ENCODE results near the gene CHI3L2.

The CHI3L2 gene, protein sequence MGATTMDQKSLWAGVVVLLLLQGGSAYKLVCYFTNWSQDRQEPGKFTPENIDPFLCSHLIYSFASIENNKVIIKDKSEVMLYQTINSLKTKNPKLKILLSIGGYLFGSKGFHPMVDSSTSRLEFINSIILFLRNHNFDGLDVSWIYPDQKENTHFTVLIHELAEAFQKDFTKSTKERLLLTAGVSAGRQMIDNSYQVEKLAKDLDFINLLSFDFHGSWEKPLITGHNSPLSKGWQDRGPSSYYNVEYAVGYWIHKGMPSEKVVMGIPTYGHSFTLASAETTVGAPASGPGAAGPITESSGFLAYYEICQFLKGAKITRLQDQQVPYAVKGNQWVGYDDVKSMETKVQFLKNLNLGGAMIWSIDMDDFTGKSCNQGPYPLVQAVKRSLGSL

DNA sequence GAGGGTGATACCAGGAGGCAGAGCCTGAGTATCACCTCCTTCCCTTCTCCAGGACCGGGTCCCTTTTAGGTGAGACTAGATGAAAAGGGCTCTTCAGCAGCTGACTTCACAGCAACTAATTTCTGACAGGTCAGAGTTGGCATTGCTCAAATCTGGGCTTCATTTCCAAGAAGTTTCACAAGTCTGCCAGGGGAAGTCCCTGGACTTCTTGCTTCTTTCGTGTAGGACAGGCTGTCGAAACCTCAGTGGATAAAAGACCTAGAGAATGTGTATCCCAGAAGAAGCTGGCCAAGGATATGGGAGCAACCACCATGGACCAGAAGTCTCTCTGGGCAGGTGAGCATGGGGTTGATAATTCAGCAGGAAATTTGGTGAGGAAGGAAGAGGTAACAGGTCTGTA is at the start of gene CHI3L2:
CHI3L2 (plus strand) TSS at position 280 of the 400 bp plus-strand sequence; CDS start at position 297, 17 bp downstream.
- DNase-seq (ENCODE audit: low read depth in 4 of 4, low spot score in 1 of 4), result no peak

DNA sequence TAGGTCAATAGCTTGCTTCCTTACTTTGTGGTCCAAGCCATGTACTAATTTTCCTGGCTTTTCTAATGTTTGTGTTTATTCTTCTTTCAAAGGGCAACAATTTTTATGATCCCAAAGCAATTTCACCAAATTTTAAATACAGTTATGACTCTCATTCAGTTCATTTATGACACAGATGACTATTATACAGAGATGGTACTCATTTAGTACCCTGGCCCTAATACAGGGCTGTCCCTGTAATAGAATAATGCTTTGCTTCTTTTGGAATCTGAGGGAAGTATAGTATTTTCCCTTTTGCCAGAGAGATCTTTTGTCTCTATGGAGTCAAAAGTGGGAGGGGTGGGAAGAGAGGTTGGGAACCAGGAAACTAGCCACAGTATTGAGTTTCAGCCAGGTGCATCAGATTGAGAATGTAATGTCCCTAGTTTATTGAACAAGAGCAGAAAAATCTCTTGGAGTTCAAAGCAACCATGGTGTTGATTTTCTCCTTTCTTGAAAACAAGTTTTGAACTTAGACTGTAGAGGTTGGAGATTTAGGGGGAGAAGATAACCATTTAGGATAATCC is 47.5 kb upstream of the CHI3L2 start:
- no peak for DNase-seq (ENCODE audit: low read depth in 4 of 4, low spot score in 1 of 4)

DNA sequence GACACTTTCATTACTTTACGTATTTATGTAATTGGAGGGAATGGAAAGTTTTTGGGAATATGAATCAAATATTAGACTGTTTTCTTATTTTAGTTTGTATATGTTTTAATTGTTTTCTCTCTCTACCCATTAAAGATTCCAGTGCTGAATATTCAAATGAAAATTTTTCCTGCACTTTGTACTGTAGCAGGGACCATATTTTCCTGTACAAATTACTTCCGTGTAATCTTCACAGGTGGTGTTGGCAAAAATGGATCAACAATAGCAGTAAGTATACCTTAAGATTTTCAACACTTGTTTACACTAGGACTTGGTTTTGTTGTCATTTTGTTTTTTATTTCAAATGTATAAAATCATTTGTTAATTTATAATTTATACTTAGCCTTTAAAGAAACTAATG is 45.5 kb upstream of the CHI3L2 start:
- no peak for DNase-seq (ENCODE audit: low read depth in 4 of 4, low spot score in 1 of 4)

DNA sequence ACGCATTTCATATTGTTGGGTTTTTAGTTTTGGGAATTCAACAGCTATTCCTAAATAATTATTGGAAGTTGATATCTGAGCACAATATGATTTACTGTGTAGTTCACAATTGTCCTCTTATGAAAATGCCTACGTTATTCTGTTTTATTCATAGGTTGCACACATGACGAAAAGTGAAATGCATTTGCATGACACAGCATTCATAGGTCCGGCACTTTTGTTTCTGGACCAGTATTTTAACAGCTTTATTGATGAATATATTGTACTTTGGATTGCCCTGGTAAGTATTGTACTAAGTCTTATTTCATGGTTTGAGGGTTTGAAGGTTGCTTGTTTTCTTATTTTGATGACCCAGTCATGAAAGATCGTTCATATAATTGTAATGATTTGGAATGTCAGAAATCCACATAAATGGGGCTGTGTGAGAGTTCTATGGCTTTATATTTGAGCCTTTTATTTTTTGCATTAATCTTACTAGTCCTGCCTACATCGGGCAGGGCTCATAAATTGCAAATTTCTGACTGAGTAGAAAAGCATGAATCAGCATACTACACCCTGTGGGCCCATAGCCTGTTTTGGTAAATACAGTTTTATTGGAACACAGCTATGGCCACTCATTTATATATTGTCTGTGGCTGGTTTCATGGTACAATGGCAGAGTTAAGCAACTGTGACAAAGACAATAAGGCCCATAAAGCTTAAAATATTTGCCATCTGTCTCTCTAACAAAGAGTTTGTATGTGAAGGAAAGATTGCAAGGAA is 44.0 kb upstream of the CHI3L2 start:
- no peak for DNase-seq (ENCODE audit: low read depth in 4 of 4, low spot score in 1 of 4)

DNA sequence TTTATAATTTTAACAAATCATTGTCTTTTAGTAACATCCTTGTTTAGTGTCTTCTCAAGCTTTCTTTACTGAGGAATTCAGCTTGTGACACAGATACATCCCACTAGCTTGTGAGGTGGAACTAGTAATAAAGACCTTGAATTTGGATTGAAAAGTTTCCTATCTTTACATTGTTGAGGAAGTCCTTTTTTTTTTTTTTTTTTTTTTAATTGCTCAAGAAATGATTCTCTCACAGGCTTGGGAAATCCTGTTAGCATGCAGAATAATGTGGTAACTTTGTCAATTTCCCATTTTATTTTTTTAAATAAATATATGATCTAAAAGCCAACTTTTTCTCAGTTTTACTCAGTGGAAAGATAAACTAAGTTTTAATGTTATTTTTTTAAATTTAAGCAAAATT is 42.9 kb upstream of the CHI3L2 start:
- no peak for DNase-seq (ENCODE audit: low read depth in 4 of 4, low spot score in 1 of 4)

DNA sequence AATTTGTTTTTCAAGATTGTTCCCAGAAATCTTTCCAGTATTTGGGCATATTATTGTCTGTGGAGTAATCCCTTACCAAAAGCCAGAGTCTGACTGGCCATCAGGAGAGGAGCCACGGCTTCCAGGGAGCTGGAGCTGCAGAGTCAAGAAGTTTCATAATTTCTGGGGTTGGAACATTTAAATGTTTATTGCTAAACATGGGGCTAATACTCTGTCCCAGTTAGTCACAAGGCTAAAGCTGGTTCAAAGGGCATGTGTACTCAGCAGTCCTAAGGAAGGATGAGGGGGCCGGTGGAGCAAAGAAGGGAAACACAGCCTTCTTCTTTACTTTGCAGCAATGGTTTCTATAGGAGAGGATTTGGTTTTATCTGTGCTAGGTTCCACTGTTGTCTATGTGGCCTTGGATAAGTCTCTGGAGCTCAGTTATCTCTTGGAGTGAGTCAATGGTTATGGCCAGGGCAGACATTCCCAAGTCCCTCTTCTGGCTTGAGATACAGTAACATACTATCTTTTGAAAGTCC is 36.5 kb upstream of the CHI3L2 start:
- DNase-seq (ENCODE audit: low read depth in 4 of 4, low spot score in 1 of 4), result no peak

DNA sequence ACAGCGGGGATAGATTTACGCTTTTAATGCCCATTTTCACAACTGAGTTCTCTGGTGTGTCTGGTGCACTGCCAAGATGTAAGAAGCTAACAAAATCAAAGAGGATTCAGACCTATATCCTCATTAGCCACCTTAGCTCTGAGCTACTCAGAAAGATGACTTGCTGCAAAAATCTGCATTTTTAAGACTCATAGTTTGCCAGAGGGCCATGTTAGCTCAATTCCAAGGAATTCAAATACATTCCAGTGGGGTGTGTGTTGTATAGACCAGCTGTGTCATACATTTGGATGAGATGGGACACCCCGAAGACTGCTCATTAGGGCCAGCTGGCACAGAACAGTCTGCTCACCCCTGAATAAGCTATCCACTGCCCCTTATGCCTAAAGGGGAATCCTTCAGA is 36.0 kb upstream of the CHI3L2 start:
- no peak for DNase-seq (ENCODE audit: low read depth in 4 of 4, low spot score in 1 of 4)

DNA sequence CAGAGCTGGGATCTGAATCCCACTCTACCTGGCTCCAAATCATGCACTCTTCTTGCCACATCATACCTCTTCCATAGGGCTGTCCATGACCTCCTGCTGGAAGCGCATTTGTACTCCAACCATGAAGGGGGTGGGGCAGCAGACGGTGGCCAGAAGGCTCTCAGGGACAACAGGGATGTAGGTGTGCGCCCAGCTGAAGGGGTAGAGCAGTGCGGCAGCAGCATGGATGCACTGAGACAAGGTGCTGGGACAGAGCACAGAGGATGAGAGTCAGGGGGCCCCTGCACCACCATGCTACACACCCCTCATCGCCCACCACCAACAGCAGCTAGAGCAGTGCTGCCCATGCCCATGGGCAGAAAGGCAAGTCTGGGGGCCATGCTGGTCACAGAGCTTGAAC is 35.4 kb upstream of the CHI3L2 start:
- no peak for DNase-seq (ENCODE audit: low read depth in 4 of 4, low spot score in 1 of 4)

DNA sequence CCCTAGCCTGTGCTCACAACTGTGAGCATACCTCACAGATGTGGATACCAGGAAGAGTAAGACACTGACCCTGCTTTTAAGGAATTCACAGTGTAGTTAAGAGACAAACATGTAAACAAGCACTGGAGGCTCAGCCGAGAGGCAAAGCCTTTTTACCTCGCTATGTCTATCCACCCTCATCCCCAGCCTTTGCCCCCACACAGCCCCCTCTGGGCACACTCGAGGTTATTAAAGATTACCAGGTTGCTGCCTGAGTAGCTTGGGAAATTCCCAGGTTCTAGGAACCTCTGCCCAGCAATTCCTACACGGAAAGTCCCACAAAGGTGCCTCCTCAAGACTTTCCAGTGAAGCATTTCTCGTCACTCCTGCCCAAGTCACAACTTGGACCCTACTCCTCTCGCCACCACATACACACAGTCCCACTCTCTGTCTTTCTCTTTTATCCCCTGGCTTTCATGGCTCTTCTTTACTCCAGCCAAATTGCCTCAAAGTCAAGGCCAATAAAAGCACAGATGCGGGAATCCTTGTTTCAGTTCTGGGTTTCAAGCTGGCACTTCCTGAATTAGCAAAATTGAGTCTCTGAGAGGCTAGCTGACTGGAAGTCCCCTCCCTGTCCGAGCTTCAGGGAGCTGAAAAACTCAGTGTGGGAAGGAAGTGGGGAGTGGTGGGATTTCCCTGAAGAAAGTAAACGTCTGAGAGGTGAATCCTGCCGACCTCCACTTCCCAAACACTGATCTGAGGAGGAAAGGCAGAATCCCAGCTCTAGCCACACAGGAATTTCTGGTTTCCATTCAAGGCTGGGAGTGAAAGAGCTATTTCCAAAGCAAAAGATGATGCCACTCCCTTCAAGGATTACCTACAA is 34.6 kb upstream of the CHI3L2 start:
- DNase-seq (ENCODE audit: low read depth in 4 of 4, low spot score in 1 of 4), result no peak

DNA sequence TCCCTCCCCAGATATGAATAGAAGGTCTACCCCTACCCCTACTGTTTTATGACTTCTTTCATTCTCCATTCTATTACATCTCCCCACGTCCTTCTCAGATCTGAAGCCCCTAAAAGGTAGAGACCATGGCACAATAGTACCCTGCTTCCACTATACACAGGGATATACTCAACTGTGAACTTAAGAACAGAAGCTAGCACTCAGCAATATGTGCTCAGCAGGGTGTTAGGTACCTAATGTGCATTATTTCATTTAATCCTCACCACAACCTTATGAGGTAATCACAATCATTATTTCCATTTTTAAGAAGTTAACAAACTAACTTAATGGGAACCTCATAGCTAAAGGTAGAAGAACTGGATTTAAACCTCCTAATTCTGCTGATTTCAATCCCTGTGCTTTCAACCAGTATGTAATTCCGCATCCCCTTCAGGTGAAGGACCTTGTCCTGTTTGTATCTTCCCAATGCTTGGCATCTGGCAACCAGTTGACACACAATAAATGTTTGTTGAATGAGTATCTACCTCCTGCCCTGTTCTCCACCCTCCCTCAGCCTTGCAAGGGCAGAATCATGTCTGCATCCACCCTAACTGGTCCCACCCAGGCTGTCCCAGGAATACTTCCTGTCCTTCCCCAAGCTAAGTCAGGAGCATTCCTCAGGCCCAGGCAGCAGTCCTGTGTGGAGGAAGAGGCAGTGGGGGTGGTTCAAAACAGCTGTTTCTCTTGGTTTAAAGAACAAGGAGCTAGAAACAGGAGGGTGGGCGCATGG is 33.6 kb upstream of the CHI3L2 start:
- no peak for DNase-seq (ENCODE audit: low read depth in 4 of 4, low spot score in 1 of 4)

DNA sequence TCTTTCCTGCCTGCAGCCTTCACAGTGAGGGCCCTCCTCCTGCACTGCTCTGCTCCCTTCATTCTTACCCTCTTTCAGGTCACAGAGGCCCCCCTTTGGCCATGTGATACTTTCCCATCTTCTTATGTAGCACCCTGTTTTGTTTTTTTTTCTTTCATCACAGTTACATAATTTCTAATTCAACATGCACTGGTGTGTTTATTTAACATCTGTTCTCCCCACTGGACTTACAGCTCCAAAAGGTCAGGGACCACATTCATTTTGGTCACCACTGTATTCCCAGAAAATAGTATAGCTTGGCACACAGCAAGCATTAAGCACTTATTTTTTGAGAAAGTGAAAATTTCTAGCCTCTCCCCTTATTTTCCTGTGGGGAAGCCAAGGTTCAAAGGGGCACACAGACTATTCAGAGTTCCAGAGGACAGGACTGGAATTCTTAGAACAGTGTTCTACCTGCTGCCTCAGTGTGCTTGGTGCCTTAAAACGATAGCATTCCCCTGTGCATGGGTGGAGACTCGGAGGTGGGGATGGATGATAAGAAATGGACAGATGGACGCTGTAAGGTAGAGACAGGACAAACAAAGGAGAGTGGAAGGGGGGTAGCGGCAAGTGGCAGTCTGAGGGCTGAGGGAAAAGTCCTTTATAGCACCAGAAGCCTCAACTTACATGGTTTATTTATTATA is 32.4 kb upstream of the CHI3L2 start:
- no peak for DNase-seq (ENCODE audit: low read depth in 4 of 4, low spot score in 1 of 4)

DNA sequence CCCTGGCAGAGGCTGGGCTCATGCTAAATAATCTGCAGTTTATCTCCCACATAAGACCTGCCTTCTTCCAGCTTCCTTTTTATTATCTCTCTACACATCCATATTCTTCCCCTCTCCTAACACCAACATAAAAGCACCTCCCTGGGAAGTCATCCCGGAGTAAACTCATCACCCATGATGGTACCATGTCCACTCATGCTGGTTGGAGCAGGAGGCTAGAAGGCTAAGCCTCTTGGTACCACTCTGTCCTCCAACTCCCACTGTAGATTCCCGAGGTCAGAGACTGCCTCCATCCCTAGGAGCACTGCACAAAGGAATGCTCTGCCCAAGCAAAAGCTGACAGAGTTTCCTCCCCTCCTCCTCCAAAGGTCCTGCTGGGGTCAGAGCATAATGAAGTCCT is 31.3 kb upstream of the CHI3L2 start:
- DNase-seq (ENCODE audit: low read depth in 4 of 4, low spot score in 1 of 4), result no peak

DNA sequence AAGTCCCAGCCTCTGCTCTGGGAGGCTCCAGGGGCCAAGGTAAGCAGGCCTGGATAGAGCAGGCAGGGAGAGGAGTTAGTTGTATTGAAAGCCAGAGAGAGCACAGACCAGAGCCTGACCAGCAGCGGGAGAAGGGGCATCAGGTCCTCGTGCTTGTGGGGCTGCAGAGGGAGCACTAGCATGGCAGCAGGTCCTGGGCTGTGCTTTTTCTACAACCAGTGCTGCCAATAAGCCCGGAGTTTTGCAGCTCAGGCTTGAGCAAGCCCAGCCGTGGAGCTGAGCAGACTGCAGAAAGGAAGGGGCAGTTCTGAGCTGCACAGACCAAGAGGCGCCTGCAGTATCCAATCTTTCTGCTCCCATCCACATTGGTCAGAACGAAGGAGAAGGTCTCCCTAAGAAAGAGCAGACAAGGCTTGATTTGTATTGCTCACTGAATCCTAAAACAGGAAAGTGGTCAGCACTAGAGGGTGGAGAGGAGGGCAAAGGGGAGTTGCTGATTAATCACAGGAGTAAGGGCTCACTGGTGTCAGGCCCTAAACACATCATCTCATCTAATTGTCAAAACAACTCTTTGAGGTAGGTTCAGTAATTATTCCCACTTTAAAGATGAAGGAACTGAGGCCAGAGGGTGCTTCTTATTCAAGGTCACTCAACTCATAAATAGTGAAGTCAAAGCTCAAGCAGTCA is 29.8 kb upstream of the CHI3L2 start:
- peak in 1 of 4 experiments; percentile 52 for DNase-seq (ENCODE audit: low read depth in 4 of 4, low spot score in 1 of 4)

DNA sequence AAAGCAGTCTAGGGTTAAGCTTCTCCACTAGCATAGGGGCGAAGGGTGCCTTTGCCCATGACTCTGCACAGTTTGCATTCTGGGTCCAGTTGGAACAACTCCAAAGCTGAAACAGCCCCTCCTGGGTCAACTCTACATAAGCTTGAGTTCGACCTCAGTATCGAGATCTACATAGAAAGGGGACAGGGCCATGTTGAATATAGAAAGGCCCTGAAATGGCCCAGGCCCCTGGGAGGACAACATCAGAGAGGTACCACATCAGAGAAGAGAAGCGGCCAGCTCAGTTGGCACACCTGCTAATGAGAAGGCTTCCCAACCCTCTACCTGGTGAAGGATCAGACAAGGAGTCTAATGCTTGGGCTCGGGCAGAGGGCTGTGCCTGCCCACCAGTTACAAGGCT is 28.7 kb upstream of the CHI3L2 start:
- DNase-seq (ENCODE audit: low read depth in 4 of 4, low spot score in 1 of 4), result no peak

DNA sequence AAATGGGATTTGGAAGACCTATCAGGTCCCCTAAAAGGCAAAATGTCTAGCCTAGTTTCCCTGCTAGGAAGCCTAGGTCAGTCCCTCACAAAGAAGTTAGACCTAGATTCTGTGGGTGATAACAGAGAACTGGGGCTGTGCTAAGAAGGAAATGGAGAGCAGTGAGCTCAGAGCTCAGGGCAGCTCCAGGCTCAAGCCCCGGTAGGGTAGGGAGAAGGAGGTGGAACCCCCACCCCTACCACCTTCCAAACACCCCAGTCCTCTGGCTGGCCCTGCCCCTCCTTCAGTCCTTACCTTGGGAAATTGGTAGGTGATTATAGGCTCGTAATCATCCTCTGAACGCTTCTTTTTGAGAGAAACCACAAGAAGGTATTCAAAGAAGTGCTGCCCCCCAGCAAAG is 28.2 kb upstream of the CHI3L2 start:
- DNase-seq (ENCODE audit: low read depth in 4 of 4, low spot score in 1 of 4), result no peak

DNA sequence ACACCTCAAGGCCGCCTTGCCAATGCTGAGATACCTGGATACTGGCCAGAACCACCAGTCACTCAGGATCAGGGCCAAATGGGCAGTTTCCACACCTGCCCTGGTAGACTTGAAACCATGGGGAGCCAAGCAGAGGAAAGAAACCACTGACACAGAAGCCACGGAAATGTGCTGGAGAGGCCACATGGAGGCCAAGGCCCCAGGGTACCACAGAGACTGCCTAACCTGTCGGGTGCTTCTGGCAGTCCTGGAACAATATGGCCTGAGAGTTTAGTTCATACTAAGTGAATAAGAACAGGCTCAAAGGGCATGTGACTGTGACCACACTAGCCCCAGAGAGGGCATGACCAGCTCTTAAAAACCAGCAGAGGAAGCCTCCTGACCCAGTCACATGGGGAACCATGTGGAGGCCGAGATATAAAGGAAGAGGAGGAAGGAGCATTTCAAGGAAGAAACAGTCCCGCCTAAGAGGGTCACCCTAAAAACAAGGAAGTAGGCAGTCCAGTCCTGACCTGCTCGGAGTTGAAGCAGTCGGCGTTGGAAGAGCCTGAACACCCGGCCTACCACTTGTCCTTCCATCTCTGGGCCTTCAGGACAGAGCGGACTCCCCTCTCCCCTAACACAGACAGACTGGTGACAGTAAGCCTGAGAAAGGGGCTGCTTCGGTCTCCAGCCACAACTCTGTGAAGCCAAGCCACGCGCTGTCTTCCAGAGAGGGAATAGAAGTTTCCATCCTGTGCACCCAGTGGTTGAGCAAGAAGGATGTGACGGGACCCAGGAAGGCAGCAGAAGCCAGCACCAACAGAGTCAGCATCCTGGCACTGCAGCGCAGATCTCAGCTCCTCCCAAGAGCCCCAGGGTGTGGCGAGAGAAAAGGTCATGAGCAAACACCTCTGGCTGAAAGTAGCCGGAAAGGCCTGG is 27.4 kb upstream of the CHI3L2 start, which contains the start of gene DENND2D:
DENND2D (minus strand) TSS at position 766 of the 921 bp plus-strand sequence; CDS start at position 579, 187 bp downstream.
- DNase-seq (ENCODE audit: low read depth in 4 of 4, low spot score in 1 of 4), result peak in 2 of 4 experiments; percentile 49 to 62

DNA sequence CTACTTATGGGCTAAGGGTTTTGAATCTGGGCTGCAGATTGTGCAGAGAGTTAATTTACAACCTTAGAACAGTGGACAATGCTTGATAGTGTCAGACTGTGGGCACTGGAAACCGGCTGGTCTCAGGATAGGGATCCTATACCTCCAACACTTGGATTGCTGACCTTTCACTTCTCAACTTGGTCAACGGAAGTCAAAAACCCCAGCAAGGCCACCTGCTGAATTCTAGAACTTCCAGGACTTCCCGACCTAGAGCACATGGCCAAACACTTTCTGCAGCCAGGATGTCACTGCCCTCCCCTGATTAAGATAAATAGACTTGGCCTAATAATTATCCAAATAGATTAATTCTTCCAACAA is 26.7 kb upstream of the CHI3L2 start:
- DNase-seq (ENCODE audit: low read depth in 4 of 4, low spot score in 1 of 4), result no peak

All from stimulated activated CD4-positive, alpha-beta T cell treated with anti-CD3 and anti-CD28 coated beads, Interleukin-1b, Interleukin-23, amount 100 ng/mL, for 24 hours (primary cell).